ENCODE measurements around the gene OXSR1.
A peak's percentile ranks its signal among the peaks of the same experiment; 100 is the strongest.
"Not testable (repeated sequence)": the region's sequence is repeated elsewhere in the genome, so short reads cannot be mapped to it uniquely, and the experiment has no call there.

The OXSR1 gene

DNA sequence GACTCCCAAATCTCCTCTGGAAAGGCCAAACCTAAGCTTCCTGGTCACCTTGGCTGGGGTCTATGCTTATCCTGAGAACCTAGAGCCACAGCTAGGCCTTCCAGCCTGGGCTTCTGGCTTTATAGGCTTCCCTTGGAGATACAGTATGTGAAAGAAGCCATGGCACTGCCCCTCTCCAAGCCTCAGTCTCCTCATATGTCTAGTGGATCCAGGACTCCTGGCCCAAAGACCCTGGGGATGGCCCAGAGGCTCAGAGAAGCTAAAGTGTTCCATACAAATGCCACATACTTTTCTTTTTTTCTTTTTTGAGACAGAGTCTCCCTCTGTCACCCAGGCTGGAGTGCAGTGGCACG, 37.1 kb upstream of the OXSR1 start:
- DNase-seq, result no peak

DNA sequence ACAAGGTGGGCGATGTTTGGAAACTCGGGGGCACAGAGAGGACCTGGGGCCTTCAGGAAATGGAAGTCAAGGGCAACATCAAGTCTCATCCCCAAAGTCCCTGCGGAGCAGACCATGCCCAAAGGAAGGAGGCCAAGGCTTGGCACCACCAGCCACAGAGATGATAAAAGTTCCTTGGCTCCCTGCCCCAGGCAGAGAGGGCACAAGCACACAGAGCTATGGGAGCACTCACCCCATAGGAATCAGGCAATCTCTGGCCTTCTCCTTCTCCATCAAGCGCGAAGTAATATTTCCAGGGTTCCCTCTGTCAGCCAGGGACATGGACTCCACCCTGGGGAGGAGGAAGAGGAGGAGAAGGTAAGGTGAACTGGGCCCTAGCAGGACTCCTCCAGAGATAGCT, 36.3 kb upstream of the OXSR1 start:
- no peak for DNase-seq

DNA sequence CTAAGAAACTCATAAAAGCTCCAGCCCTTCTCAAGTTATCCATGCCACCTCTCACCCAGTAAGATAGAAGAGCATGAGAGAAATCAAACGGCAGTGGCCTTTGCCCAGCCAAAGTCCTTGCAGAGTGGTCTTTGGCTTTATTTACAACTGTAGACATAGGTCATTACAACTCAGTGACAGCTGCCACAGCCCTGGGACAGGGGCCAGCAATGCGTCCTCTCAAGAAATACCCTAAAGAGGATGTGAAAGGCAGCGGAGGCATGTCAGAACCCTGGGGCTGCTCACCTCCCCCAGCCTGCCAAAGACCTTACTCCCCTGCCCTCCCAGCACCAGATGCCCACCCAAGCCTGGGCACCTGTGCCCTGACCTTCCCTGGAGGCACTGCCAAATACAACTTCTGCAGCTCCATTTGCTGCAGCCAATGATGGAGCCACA, 34.7 kb upstream of the OXSR1 start:
- no peak for DNase-seq

DNA sequence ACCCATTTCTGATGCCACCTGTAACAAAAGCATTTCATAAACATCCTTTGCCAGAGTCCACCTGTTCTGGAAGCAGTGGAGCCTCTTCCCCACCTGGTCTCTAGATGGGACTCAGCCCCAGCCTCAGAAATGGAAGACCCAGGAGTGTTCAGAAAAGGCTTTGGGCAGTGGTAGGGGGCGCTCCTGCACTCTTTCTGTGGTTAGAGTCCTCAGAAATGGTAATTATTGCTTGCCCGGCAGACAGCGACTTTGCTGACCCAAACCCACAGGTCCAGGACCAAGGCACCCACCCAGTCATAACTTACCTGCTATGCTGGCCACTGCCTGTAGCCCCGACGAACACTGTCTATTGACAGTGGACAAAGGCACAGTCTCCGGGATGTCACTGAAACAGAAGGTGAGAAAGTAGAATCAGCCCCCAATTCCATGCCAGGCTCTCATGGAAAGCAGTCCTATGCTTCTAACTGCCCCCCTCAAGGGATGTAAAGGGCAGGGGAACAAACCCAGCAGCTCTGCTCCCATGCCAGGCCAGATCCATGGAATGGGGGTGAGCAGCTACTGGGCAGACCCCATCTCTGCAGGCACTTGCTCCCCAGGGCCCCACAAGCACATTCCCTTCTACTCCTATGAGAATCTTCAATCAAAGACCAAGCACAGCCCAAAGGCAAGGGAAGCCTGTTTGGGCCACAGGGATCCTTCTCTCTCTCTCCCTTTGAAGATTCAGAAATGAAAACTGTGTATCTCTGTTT, 33.5 kb upstream of the OXSR1 start:
- DNase-seq, result no peak

DNA sequence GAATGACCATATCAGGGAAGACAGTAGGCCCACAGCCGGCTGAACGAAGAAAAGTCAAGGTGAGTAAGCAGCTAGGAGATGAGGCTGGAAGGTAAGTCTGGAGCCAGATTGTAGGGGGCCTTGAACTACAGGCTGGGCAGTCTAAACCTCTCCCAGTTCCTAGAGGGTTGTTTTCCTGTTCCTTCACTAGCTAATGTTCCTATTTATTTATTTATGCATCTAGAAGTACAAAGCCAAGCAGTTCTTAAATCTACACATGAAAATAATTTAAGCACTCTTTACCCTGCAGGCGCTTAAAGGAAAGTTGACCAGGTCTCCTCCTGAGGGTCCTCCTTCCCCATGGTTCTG, 32.2 kb upstream of the OXSR1 start:
- DNase-seq, result no peak

DNA sequence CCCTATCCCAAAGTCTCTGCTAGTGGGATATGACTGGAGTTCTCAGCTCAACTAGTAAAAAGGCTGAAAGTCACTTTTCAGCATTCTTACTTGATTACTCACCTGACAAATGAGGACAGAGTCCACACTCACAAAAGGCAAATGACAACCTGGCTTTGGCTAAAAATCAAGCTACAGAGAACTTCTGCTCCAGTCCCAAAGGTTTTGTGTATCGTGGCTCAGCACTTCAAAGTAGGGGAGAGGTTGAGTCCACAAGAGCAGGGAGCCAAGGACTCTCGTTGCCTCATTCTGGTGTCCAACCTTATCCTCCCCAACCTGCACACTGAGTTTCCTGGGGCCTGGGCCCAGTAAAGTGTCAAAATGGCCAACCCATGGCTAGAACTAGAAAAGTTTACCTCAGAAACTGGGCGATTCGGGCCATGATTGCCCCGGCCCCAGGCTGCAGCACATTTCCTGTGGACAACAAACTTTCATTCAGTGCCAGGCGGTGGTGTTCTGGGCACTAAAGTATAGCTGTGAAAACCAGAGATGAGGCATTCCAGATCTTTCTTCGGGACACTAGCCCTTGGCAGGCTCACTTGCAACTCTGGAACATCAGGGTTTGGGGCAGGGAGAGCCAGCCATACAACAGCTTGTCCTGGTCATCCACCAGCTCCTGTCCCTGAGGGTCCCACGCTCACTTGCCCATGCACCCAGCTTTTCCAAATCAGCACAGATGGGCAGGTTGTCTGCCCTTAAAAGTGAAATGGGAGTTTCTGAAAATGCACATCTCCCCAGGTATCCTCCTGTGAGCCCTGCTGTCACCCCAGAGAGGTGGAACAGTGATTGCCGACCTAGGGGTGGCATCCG, 31.6 kb upstream of the OXSR1 start:
- DNase-seq, result no peak

DNA sequence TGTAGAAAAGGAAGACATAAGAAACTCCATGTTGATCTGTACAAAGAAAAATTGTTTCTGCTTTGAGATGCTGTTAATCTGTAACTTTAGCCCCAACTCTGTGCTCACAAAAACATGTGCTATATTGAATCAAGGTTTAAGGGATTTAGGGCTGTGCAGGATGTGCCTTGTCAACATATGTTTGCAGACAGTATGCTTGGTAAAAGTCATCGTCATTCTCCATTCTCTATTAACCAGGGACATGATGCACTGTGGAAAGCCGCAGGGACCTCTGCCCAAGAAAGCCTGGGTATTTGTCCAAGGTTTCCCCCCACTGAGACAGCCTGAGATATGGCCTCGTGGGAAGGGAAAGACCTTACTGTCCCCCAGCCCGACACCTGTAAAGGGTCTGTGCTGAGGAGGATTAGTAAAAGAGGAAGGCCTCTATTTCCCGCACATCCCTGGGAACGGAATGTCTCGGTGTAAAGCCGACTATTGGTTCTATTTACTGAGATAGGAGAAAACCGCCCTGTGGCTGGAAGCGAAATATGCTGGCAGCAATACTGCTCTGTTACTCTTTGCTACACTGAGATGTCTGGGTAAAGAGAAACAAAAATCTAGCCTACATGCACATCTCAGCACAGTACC, 30.7 kb upstream of the OXSR1 start:
- DNase-seq, result not testable (repeated sequence)

DNA sequence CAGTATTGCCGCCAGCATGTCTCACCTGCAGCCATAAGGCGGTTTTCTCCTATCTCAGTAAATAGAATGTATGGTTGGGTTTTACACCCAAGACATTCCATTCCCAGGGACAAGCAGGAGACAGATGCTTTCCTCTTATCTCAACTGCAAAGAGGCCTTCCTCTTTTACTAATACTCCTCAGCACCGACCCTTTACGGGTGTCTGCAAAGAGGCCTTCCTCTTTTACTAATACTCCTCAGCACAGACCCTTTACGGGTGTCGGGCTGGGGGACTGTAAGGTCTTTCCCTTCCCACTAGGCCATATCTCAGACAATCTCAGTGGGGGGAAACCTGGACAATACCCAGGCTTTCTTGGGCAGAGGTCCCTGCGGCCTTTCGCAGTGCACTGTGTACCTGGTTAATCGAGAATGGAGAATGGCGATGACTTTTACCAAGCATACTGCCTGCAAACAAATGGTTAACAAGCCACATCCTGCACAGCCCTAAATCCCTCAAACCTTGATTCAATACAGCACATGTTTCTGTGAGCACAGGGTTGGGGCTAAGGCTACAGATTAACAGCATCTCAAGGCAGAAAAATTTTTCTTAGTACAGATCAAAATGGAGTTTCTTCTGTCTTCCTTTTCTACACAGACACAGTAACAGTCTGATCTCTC, 29.6 kb upstream of the OXSR1 start:
- DNase-seq, result not testable (repeated sequence)

DNA sequence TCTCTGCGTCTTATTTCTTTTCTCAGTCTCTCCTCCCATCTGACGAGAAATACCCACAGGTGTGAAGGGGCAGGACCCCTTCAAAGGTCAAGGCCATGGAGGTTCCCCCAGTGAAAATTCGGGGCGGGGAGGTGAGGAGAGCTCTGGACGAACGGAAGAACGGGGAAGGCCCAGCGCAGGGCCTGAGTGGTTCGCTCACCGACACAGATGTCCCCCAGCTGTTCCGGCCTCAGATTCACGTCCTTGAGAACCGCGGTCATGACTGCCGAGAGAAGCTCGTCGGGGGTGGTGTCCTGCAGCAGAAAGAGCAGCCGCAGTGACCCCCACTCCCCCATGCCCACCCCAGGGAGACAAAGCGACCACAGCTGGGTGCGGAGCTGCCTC, 29.0 kb upstream of the OXSR1 start:
- DNase-seq, result no peak

DNA sequence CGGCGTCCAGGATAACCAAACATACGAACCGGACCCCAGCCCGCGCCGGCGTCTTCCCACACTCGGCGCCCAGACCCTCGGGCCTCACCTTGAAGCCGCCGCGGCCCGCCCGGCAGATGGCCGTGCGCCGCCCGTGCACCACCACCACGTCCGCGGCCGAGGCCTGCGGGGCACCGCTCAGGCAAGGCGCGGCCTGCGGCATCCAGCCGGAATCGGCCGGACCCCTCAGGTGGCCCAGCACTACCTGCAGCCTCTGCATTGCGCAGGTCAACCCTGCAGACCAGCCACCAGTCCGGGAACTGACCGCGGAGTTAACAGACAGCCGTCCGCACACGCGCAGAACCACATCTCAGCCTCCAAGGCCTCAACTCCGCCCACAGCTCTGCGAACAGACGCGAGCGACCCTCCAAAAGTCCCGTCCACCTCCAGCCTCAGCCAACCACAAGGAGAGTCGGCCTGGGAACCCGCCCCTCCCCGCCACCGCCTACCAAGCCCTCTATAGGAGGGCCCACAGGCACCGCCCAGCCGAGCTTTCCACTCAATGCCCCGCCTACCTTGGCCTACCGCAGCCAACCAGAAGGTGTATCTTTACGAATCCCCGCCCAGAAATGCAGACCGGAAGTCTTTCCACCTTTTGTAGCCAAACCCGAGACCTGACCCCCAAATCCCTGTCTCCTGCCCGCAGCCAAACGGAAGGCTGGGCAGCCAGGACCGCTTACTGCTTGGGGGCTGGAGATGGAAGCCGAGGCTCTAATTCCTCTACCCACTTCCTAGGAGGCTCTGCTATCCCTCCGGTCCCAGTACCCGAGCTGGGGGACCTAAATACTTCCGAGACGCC, 28.3 kb upstream of the OXSR1 start, which contains the start of gene ACAA1:
Gene ACAA1 (minus strand): TSS at position 351 of the 838 bp plus-strand sequence. CDS start 92 bp downstream, at position 259.
- peak; percentile 96 for DNase-seq

DNA sequence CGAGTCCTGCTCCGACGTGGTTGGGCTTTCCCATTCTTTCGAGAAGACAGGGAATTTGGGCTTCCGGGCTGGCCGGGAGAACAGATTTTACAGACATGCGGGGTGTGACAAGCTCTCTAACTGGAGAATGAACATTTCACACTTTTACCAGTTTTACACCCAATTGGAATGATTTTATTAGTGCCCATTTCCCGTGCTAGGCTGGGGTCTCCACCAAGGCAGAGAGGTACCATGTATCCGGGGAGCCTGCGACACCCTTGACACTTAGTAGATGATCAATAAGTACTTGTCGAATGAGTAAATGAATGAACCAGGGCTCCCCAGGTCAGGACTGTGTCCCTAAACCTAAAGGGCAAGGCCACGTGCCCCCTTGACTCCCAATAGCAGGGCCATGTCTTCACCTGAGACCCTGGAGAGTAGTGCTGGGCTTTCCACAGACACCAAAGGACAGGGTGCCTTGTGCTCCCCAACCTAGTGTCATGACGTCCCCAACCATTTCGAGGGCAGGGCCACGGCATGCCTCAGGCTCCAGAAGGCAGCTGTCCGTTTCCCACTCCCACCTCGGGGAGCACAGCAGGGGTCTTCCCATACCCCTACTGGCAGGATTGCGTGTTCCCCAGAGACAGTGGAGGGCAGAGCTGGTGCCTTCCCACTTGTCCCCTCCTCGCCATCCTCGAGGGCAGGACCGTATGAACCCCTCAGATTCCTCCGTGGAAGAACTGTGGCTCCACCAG, 27.6 kb upstream of the OXSR1 start:
- DNase-seq, result no peak

DNA sequence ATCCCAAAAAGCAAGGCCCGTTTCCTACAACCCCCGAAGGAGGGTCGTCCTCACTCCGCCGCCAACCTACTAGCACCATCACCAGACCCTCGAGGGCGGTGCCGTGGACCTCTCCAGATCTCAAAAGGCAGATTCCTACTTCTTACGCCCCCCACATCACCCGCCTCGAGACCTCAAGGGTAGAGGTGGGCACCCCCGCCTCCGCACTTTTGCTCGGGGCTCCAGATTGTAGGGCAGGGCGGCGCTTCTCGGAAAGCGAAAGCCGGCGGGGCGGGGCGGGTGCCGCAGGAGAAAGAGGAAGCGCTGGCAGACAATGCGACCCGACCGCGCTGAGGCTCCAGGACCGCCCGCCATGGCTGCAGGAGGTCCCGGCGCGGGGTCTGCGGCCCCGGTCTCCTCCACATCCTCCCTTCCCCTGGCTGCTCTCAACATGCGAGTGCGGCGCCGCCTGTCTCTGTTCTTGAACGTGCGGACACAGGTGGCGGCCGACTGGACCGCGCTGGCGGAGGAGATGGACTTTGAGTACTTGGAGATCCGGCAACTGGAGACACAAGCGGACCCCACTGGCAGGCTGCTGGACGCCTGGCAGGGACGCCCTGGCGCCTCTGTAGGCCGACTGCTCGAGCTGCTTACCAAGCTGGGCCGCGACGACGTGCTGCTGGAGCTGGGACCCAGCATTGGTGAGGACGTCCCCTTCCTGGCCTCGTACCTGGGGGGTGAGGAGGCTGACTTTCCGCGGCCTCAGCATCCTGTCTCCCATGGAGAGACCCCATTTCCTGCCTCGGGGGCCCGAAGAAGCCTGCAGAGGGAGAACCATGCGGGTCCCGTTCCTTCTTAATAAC, 26.8 kb upstream of the OXSR1 start, which contains the start of gene MYD88:
Gene MYD88 (plus strand): TSS at position 313 of the 842 bp plus-strand sequence. CDS start 40 bp downstream, at position 353.
- DNase-seq, result peak; percentile 11

DNA sequence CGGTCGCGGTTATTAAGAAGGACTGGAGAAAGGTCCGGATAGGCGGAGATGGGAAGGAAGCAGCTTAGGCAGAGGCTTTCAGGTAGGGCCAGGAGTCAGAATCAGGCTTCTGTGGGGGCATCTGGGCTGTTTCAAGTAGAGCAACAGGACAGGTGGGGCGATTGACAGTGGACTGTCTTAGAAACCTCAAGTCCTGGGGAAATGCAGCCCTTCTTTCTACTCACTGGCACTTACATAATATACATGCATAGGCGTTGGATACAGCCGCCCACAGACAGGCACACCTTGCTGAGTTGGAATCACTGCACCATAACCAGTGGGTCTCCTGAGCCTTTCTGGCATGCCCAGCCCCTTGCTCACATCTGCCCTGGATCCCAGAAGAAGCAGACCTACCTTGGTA, 26.1 kb upstream of the OXSR1 start:
- DNase-seq, result no peak

DNA sequence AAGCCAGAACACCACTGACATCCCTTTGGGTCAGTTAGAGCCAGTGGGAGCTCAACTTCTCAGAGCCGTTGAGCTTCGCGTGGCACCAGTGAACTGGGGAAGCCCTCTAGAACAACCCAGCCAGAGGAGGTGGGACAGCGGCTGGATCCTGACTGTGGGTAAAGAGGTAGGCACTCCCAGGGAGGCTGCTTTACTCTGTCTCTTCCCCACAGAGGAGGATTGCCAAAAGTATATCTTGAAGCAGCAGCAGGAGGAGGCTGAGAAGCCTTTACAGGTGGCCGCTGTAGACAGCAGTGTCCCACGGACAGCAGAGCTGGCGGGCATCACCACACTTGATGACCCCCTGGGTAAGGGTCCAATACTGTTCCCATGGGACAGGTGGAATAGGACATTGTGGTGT, 25.7 kb upstream of the OXSR1 start:
- DNase-seq, result no peak

DNA sequence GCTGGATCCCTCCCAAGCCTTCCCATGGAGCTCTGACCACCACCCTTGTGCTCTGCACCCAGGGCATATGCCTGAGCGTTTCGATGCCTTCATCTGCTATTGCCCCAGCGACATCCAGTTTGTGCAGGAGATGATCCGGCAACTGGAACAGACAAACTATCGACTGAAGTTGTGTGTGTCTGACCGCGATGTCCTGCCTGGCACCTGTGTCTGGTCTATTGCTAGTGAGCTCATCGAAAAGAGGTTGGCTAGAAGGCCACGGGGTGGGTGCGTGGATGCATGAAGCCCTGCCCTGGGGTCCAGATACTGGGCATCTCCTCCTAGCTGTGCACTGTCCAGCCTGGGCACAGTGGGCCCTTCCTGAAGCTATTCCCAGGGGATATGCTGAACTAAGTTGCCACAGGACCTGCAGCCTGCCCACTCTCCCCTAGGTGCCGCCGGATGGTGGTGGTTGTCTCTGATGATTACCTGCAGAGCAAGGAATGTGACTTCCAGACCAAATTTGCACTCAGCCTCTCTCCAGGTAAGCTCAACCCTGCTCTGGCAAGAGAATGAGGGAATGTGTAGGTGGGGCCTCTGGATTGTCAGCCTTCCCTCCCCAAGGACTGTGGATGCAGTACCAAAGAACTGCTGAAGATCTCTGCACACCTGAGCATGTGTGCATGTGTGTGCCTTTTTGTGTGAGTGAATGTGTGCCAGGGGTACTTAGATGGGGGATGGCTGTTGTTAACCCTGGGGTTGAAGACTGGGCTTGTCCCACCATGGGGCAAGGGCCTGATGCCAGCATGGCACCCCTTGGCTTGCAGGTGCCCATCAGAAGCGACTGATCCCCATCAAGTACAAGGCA, 24.8 kb upstream of the OXSR1 start:
- DNase-seq, result no peak

DNA sequence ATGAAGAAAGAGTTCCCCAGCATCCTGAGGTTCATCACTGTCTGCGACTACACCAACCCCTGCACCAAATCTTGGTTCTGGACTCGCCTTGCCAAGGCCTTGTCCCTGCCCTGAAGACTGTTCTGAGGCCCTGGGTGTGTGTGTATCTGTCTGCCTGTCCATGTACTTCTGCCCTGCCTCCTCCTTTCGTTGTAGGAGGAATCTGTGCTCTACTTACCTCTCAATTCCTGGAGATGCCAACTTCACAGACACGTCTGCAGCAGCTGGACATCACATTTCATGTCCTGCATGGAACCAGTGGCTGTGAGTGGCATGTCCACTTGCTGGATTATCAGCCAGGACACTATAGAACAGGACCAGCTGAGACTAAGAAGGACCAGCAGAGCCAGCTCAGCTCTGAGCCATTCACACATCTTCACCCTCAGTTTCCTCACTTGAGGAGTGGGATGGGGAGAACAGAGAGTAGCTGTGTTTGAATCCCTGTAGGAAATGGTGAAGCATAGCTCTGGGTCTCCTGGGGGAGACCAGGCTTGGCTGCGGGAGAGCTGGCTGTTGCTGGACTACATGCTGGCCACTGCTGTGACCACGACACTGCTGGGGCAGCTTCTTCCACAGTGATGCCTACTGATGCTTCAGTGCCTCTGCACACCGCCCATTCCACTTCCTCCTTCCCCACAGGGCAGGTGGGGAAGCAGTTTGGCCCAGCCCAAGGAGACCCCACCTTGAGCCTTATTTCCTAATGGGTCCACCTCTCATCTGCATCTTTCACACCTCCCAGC, 24.0 kb upstream of the OXSR1 start:
- no peak for DNase-seq

DNA sequence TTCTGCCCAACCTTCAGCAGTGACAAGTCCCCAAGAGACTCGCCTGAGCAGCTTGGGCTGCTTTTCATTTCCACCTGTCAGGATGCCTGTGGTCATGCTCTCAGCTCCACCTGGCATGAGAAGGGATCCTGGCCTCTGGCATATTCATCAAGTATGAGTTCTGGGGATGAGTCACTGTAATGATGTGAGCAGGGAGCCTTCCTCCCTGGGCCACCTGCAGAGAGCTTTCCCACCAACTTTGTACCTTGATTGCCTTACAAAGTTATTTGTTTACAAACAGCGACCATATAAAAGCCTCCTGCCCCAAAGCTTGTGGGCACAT, 23.4 kb upstream of the OXSR1 start:
- DNase-seq, result no peak

DNA sequence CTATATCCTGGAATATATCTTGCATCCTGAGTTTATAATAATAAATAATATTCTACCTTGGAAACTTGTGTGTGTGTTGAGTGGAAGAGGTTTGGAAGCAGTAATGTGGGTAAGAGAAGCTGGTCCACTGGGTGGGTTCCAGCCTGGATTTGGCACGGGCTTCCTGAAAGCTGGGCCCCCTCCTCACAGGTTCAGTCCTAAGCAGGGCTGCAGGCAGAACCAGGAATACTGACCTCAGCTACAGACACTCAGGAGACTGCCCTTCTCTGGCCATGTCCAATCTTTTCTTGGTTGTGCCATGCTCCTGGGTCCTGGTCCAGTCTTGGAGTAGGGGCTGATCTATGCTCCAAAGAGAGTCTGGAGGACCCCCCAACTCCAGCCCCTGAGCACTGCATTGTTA, 22.4 kb upstream of the OXSR1 start:
- no peak for DNase-seq

DNA sequence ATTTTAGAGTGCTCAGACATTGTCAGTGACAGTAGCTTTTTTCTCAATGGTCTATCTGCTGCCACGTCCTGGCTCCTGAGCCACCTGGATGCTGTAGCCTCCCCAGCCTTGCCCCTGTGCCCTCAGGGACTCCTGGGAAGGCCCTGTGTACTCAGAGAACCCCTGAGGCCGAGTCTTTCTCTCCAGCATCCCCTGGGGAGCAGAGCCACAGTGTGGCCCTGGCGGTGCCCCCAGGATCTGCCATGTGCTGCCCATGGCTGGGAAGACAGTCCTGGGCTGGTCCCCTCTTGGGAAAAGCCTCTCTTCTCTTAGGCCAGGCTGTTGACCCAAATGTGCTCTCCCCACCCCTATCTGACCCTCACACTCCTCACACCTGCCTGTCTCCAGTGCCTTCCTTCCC, 21.8 kb upstream of the OXSR1 start:
- no peak for DNase-seq
